IMR-90 (cell line): ENCODE results near the gene MORC1. TPM values are rescaled to one million over a fixed set of nuclear protein-coding genes. Genes with fewer than 3 reads are reported as not detected.

ENCODE experiments used
- ATAC-seq: fragments of 200-7000 bp; cut with Tn5 transposase; 2 replicates; pipeline ENCODE4 v1.9.1; 2020; ENCODE audit warnings: low read depth, mild to moderate bottlenecking, moderate library complexity
- BruUV-seq: library from RNA; stranded (reverse); fragments of 400-500 nt; replicated peaks from 2 replicates; lab custom pipeline; 2021; lab: Mats Ljungman, UMichigan
- CTCF ChIA-PET: fragments of 300-600 bp; formaldehyde crosslinking; extraction: SDS; loops from one replicate; lab custom pipeline; 2021; ENCODE audit warnings: antibody characterized with exemption; lab: Yijun Ruan, JAX
- POLR2A ChIA-PET: fragments of 300-600 bp; sonication (Branson Sonifier 250); formaldehyde crosslinking; loops from one replicate; lab custom pipeline; 2022; ENCODE audit warnings: antibody characterized with exemption; ENCODE audit not compliant: unreplicated experiment; lab: Charles Lee
- DNase-seq: peaks from one replicate; pipeline ENCODE4 v3.0.0; 2013
- H2AFZ ChIP-seq: replicated peaks from 2 replicates; pipeline ENCODE3; 2013; ENCODE audit warnings: low read length, mild to moderate bottlenecking; ENCODE audit not compliant: poor library complexity
- H2AK5ac ChIP-seq: 2 replicates; pipeline ENCODE4 v1.6.1; 2013; ENCODE audit warnings: low read depth, low read length, inconsistent platforms
- H2AK9ac ChIP-seq: replicated peaks from 2 replicates; pipeline ENCODE3; 2013; ENCODE audit warnings: mild to moderate bottlenecking, low read depth, low read length, moderate library complexity; ENCODE audit not compliant: poor library complexity
- H2BK120ac ChIP-seq: 2 replicates; pipeline ENCODE4 v1.6.1; 2013; ENCODE audit warnings: low read depth, low read length, inconsistent platforms
- H2BK15ac ChIP-seq: 3 replicates; pipeline ENCODE4 v1.6.1; 2013; ENCODE audit warnings: low read depth, low read length, inconsistent platforms
- H2BK20ac ChIP-seq: 2 replicates; pipeline ENCODE4 v1.6.1; 2013; ENCODE audit warnings: low read depth, mild to moderate bottlenecking, inconsistent platforms, low read length, moderate library complexity
- H2BK5ac ChIP-seq: 2 replicates; pipeline ENCODE4 v1.6.1; 2013; ENCODE audit warnings: mild to moderate bottlenecking, low read depth, low read length, inconsistent platforms; ENCODE audit not compliant: poor library complexity, severe bottlenecking
- H3K14ac ChIP-seq: replicated peaks from 2 replicates; pipeline ENCODE4 v1.6.1; 2013; ENCODE audit warnings: low read depth, low read length, inconsistent platforms
- H3K18ac ChIP-seq: 2 replicates; pipeline ENCODE4 v1.6.1; 2013; ENCODE audit warnings: low read depth, low read length, control low read depth
- H3K23ac ChIP-seq: 2 replicates; pipeline ENCODE4 v1.6.1; 2013; ENCODE audit warnings: low read depth, low read length, inconsistent platforms
- H3K27ac ChIP-seq: 2 replicates; pipeline ENCODE4 v1.5.1; 2013; ENCODE audit warnings: mild to moderate bottlenecking, control low read depth, low read length; ENCODE audit not compliant: insufficient read depth
- H3K27me3 ChIP-seq: 2 replicates; pipeline ENCODE4 v1.6.1; 2013; ENCODE audit warnings: low read length; ENCODE audit not compliant: control insufficient read depth, insufficient read depth
- H3K36me3 ChIP-seq: 2 replicates; pipeline ENCODE4 v1.6.1; 2013; ENCODE audit warnings: low read length, mixed read lengths; ENCODE audit not compliant: control insufficient read depth, insufficient read depth
- H3K4ac ChIP-seq: 2 replicates; pipeline ENCODE4 v1.6.1; 2013; ENCODE audit warnings: low read depth, low read length, inconsistent platforms
- H3K4me1 ChIP-seq: 2 replicates; pipeline ENCODE4 v1.6.1; 2013; ENCODE audit warnings: low read length, mixed read lengths; ENCODE audit not compliant: control insufficient read depth, insufficient read depth
- H3K4me2 ChIP-seq: 2 replicates; pipeline ENCODE4 v1.6.1; 2013; ENCODE audit warnings: low read depth, mild to moderate bottlenecking, control low read depth, low read length, moderate library complexity
- H3K4me3 ChIP-seq: 2 replicates; pipeline ENCODE4 v1.5.1; 2013; ENCODE audit warnings: low read depth, mild to moderate bottlenecking, control low read depth, low read length, moderate library complexity; ENCODE audit not compliant: insufficient read depth
- H3K56ac ChIP-seq: 2 replicates; pipeline ENCODE4 v1.6.1; 2013; ENCODE audit warnings: low read length, inconsistent platforms; ENCODE audit not compliant: insufficient read depth; ENCODE audit errors: extremely low read depth
- H3K79me1 ChIP-seq, 2 experiments: 2 replicates each; pipeline ENCODE4 v1.6.1; 2013; ENCODE audit warnings: low read length in 2 of 2, inconsistent platforms in 1 of 2, low read depth in 1 of 2
- H3K9ac ChIP-seq: 2 replicates; pipeline ENCODE4 v1.6.1; 2013; ENCODE audit warnings: low read depth, low read length, control low read depth
- H3K9me1 ChIP-seq: 2 replicates; pipeline ENCODE4 v1.6.1; 2013; ENCODE audit warnings: low read length, inconsistent platforms; ENCODE audit not compliant: insufficient read depth
- H3K9me3 ChIP-seq: 2 replicates; pipeline ENCODE4 v1.6.1; 2013; ENCODE audit warnings: low read length; ENCODE audit not compliant: control insufficient read depth, insufficient read depth
- H4K20me1 ChIP-seq: 2 replicates; pipeline ENCODE4 v1.6.1; 2013; ENCODE audit warnings: low read length, inconsistent platforms; ENCODE audit not compliant: insufficient read depth
- H4K5ac ChIP-seq: 2 replicates; pipeline ENCODE4 v1.6.1; 2013; ENCODE audit warnings: mild to moderate bottlenecking, low read depth, low read length, control low read depth
- H4K8ac ChIP-seq, 2 experiments: 2 replicates each; pipeline ENCODE4 v1.6.1; 2013; ENCODE audit warnings: low read depth in 2 of 2, low read length in 2 of 2, control low read depth in 1 of 2, inconsistent platforms in 1 of 2
- H4K91ac ChIP-seq: 2 replicates; pipeline ENCODE4 v1.6.1; 2013; ENCODE audit warnings: low read depth, low read length, inconsistent platforms; ENCODE audit not compliant: insufficient read depth
- FOS ChIP-seq: fragments of 150-350 bp; IDR thresholded peaks from 2 replicates; pipeline ENCODE4 v1.6.1; 2016; ENCODE audit warnings: low read depth, low read length
- RAD21 ChIP-seq: IDR thresholded peaks from 2 replicates; pipeline ENCODE4 v1.6.1; 2012; ENCODE audit warnings: low read length, improper control_type of control experiment
- RCOR1 ChIP-seq: IDR thresholded peaks from 2 replicates; pipeline ENCODE4 v1.6.1; 2012; ENCODE audit warnings: mild to moderate bottlenecking, low read length, improper control_type of control experiment; ENCODE audit not compliant: insufficient replicate concordance
- RFX5 ChIP-seq: IDR thresholded peaks from 2 replicates; pipeline ENCODE4 v1.8.0; 2012; ENCODE audit warnings: low read depth, mild to moderate bottlenecking, low read length, moderate library complexity
- SMC3 ChIP-seq: fragments of 150-350 bp; IDR thresholded peaks from 2 replicates; pipeline ENCODE4 v1.6.1; 2016; ENCODE audit warnings: low read depth, mild to moderate bottlenecking, antibody characterized with exemption, low read length, moderate library complexity
- WGBS, 2 experiments: methylation state at CpG; one replicate each; pipeline versions ENCODE4 v1.1.5 to v1.1.7; 2013; ENCODE audit warnings: missing lambda C conversion rate in 2 of 2; ENCODE audit not compliant: insufficient read length in 1 of 2; ENCODE audit errors: extremely low coverage in 2 of 2; 5-methylcytosine and 5-hydroxymethylcytosine counted together
- dilution Hi-C: fragments of 300-500 bp; cut with HindIII; formaldehyde crosslinking; loops from one replicate; pipeline ENCODE4 v1.14.3; 2018; ENCODE audit warnings: low sequenced_read_pairs; ENCODE audit not compliant: unreplicated experiment
- in situ Hi-C: fragments of 300-500 bp; cut with MboI; formaldehyde crosslinking; loops from 3 replicates; pipeline ENCODE4 v1.14.3; 2019; ENCODE audit warnings: low sequenced_read_pairs, inconsistent platforms, mixed read lengths
- intact Hi-C: fragments of 100-400 bp; cut with micrococcal nuclease; formaldehyde crosslinking; loops from 2 replicates; pipeline ENCODE4 v1.10.0; 2022
- polyA plus RNA-seq, 3 experiments: library from polyadenylated mRNA; depleted of rRNA; stranded (reverse); fragments of >200 nt; gene quantifications; 2 replicates each; pipeline ENCODE4 v1.2.3, GENCODE V29; 2012; ENCODE audit warnings: low replicate concordance in 1 of 3
- total RNA-seq: library from RNA; depleted of rRNA; stranded (reverse); fragments of >200 nt; gene quantifications from 2 replicates; pipeline ENCODE4 v1.2.3, GENCODE V29; 2012
- TF ChIP-seq, protein P1 (sequence below): conservative IDR thresholded peaks from 2 replicates; pipeline ENCODE4 v1.5.1; 2012; ENCODE audit warnings: mild to moderate bottlenecking, low read depth, low read length, improper control_type of control experiment

The MORC1 gene
- total and polyA plus RNA-seq, 2 of the 4 experiments (the other 2 are of a cell fraction): not detected

DNA sequence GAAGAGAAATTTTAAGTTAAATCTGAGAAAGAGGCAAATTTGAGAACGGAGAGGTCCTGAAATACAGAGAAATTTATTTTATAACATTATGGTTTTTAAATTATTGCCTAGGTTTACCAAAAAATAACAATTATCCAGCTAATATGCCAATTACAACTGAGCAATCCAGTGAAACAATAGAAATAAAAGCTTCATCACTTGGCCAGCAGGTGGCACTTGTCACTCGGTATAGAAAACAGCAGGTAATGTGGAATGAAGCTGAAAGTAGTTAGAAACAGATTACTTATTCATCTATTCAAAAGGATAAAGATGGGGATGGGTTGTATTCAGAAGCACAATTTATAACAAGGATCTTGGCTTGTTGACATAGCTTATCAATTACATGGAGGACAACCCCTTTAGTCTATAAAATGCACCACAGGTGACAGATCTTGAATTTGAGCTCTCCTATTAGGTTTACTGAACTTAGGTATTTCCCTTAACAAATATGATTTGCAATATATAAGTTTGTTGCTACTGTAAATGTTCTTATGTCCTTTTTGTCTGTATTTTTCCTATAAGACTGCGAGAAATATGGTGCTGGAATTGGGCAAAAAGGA, 94.2 kb downstream of the MORC1 start:
- no peak overlapping the region for H3K14ac ChIP-seq
- H3K36me3 ChIP-seq: no peaks in the 10 kb centered on the region
- H4K8ac ChIP-seq: no peak overlapping the region
- in situ Hi-C loops (no loop called here), dilution Hi-C loops (no loop called here), intact Hi-C loops (loop anchor here (2.0 kb wide), 1 partner anchor 59 kb away; no protein-coding TSS in a partner anchor)
- H2AFZ ChIP-seq: no peak overlapping the region
- CTCF ChIA-PET: interaction anchor here (0.5 to 1.3 kb wide), 14 partner anchors 8 to 1815 kb away, joined by 3 to 6 read pairs (median 4); no protein-coding TSS in a partner anchor
- no peaks in the 10 kb centered on the region for H3K9me3 ChIP-seq
- no peak overlapping the region for H3K56ac ChIP-seq
- H2AK9ac ChIP-seq: no peak overlapping the region
- no peak overlapping the region for H3K4ac ChIP-seq
- H3K9ac ChIP-seq: no peak overlapping the region
- no peak overlapping the region for H2AK5ac ChIP-seq
- no peaks in the 10 kb centered on the region for H3K4me1 ChIP-seq
- no peak overlapping the region for H3K18ac ChIP-seq
- H3K27ac ChIP-seq: no peak overlapping the region
- POLR2A ChIA-PET: no interaction called here
- TF ChIP-seq SMC3 (peak; percentile 51), RFX5 (no peak), RAD21 (peak; percentile 49), FOS (no peak), RCOR1 (no peak)
- TF ChIP-seq, protein P1, sequence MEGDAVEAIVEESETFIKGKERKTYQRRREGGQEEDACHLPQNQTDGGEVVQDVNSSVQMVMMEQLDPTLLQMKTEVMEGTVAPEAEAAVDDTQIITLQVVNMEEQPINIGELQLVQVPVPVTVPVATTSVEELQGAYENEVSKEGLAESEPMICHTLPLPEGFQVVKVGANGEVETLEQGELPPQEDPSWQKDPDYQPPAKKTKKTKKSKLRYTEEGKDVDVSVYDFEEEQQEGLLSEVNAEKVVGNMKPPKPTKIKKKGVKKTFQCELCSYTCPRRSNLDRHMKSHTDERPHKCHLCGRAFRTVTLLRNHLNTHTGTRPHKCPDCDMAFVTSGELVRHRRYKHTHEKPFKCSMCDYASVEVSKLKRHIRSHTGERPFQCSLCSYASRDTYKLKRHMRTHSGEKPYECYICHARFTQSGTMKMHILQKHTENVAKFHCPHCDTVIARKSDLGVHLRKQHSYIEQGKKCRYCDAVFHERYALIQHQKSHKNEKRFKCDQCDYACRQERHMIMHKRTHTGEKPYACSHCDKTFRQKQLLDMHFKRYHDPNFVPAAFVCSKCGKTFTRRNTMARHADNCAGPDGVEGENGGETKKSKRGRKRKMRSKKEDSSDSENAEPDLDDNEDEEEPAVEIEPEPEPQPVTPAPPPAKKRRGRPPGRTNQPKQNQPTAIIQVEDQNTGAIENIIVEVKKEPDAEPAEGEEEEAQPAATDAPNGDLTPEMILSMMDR: peak; percentile 62
- H2BK5ac ChIP-seq: no peak overlapping the region
- H3K4me3 ChIP-seq: no peak overlapping the region
- H3K9me1 ChIP-seq: no peaks in the 10 kb centered on the region
- H2BK20ac ChIP-seq: no peak overlapping the region
- no CpG with 5 or more reads among the region's 3 CpGs for WGBS, 2 experiments
- DNase-seq (peak; percentile 47), ATAC-seq (peak; percentile 63; the same call in 1 of the 2 replicates)
- no peak overlapping the region for H4K91ac ChIP-seq
- no peak overlapping the region for H3K23ac ChIP-seq
- no peaks in the 10 kb centered on the region for H3K79me1 ChIP-seq
- H2BK120ac ChIP-seq: no peak overlapping the region
- no peaks in the 10 kb centered on the region for H4K20me1 ChIP-seq
- H2BK15ac ChIP-seq: no peak overlapping the region
- no peaks in the 10 kb centered on the region for H3K27me3 ChIP-seq
- no TSS peak for BruUV-seq
- H4K5ac ChIP-seq: no peak overlapping the region
- H3K4me2 ChIP-seq: no peak overlapping the region
